GM10847 (cell line): ENCODE results near the gene HSPG2.

Source experiments
- POLR2A ChIP-seq: IDR thresholded peaks from 2 replicates; pipeline ENCODE4 v1.6.1; 2011; ENCODE audit not compliant: insufficient read length; ENCODE audit errors: extremely low read depth

Gene HSPG2

DNA sequence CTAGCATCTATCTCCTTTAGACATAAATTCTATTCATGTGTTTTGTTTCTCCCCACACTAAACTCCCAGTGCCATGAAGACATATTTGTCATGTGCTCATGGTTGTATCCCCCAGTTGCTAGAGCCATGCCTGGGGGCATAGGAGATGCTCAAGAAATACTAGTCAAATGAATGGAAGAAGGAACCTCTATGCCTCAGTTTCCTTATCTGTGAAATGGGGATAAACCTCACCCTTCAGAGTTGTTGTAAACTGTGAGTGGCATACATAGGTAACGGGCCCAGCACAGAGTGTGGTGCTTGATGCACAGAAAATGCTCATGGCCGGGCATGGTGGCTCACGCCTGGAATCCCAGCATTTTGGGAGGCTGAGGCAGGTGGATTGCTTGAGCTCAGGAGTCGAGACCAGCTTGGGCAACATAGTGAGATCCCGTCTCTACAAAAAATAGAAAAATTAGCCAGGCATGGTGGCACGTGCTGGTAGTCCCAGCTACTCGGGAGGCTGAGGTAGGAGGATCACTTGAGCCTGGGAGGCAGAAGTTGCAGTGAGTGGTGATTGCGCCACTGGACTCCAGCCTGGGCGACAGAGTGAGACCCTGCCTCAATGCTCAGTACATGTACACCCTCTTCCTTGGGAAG is 116.4 kb downstream of the HSPG2 start:
- no peak for TF ChIP-seq POLR2A

DNA sequence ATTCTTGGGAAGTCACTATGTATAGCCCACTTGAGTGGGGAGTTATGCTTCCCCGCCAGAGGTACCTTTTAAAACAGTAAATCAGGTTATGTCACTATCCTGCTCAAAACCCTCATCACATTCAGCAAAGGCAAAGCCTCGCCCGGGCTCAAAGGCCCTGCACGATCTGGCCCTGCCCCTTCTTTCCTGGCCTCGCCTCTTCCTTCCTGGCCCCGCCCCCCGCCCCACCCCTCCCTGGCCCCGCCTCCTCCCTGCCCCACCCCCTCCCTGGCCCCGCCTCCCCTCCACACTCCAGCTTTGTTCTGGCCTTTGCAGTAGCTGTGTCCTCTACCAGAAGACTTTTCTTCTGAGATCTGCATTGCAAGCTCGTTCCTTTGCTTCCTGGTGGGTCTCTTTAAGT is 118.5 kb downstream of the HSPG2 start:
- TF ChIP-seq POLR2A = no peak

DNA sequence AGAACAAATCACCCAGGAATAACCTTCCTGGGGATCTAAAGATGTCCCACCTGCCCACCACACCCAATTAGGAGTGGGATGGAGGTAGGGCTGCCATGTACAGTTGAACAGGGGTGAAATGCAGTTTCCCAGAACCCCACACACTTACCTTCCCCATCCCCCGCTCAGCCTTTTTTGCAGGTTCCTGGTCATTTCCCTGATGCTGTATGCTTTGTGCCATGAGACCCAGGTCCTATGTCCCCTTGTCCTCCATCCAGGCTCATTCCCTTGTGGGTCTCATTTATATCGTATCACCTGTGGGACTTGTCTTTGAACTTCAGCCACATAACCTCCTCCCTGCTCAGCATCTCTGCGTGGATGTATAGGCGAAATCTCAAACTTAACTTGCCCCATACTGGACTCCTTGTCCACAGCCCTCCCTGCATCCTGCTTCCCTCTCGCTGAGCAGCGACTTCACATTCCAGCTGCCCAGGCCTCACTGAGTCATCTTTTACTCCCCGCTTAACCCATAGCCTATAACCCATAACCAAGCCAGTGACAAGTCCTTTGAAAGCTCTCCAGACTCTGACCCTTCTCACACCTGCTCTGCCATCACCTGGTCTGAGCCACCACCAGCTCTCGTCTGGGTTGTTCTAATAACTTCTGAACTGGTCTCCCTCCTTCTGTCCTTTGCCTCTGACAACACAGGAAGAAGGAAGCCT is 120.4 kb downstream of the HSPG2 start:
- TF ChIP-seq POLR2A = no peak

DNA sequence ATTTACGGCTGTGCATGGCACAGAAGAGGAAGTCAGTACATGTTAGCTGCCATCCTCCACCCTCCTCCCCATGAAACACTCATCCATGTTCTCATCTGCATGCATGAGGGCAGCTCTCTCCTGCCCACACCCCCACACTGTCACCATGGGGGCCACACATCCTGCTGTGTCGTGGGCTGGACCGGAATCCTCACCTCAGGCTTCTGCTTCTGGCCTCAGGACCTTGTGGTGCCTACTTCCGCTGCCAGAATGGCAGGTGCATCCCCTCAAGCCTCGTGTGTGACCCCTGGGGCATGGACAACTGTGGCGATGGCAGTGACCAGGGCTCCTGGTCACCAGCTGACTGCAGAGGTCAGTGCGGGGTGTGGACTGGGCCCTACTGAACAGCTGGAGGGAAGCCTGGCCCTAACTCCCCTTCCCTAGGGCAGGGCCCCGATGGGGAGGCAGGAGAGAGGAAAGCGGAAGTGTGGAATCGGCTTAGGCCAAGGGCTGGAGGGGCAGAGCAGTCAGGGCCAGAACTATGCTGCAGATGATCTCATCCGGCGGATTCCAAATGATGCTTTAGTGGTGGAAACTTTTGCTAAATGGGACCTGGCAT is 121.3 kb downstream of the HSPG2 start:
- TF ChIP-seq POLR2A = no peak

DNA sequence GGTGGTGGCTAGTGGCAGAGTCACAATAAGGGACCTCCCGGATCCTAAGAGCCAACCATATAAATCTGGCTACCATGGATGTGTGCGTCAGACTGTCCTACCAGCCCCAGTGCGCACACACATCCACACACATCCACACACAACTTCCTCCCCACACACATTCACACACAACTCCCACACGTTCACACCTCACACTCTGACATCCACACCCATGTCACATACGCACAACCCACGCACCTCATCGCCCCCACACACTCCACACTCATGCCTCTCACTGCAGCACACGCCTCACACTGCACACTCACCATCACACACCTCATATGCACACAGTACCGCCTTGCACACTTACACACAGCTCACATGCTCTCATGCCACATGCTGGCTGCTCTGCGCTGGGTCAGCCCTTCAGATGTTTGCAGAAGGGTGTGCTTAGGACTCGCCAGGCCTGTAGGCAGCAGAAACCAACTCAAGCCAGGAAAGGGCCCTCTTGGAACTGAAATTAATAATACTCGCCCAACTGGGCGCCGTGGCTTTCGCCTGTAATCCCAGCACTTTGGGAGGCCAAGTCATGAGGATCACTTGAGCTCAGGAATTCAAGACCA is 122.0 kb downstream of the HSPG2 start:
- TF ChIP-seq POLR2A = no peak

DNA sequence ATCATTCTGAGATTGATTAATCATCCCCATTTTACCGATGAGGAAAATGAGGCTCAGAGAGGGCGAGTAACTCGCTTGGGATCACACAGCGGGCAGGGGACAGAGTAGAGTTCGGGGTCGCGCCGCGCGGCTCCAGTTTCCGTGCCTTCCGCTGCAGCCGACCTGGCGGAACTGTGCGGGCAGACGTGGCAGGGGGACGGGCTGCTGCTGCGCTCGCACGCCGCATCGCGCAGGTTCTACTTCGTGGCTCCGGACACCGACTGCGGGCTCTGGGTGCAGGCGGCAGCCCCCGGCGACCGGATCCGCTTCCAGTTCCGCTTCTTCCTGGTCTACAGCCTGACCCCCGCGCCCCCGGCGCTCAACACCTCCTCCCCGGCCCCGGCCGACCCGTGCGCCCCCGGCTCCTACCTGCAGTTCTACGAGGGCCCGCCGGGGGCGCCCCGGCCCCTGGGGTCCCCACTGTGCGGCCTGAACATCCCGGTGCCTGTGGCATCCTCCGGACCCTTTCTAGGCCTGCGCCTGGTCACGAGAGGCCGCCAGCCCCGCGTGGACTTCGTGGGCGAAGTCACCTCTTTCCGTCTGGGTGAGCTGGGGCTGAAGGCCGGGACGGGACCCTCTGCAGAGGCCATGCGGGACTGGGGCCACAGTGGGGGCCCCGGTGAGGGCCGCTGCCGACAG is 122.7 kb downstream of the HSPG2 start:
- no peak for TF ChIP-seq POLR2A

DNA sequence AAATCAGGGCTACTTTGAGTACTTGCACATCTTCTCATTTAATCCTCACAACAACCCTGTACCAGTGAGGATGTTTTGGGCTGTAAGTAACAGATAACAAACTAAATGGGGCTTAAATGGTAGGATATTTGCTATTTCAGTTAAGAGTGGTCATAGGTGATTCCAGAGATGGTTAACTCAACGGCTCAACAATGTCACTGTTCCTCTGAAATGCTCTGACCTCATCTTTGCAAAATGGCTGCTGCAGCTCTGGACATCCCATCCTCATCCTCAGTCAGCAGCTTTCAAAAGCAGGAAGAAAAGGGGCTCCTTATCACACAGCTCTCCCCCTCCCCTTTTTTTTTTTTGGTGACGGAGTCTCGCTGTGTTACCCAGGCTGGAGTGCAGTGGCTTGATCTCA is 123.6 kb downstream of the HSPG2 start:
- TF ChIP-seq POLR2A = no peak

DNA sequence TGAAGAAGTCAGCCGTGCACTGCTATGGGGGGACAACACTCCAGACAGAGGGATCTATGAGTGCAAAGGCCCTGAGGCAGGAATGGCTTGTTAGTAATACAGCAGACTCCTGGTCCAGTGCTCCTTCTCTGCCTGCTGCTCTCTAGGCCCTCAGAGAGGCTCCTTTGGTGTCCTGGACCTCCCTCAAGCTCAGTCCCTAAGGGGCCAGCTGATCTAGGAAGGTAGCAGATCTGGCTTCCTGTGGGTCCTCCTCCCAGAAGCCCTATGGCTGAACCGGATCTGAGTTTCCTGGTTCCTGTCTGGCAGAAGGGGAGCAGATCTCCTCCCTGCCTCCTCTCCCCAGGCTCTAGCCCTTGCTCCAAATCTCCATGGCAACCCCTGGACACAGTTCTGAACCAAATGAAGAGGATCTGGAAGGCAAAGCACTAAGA is 125.2 kb downstream of the HSPG2 start, which contains the start of gene LDLRAD2:
TSS of gene LDLRAD2 (plus strand) at position 391 of the 431 bp plus-strand sequence. CDS start 187 bp downstream, outside the sequence.
- no peak for TF ChIP-seq POLR2A

DNA sequence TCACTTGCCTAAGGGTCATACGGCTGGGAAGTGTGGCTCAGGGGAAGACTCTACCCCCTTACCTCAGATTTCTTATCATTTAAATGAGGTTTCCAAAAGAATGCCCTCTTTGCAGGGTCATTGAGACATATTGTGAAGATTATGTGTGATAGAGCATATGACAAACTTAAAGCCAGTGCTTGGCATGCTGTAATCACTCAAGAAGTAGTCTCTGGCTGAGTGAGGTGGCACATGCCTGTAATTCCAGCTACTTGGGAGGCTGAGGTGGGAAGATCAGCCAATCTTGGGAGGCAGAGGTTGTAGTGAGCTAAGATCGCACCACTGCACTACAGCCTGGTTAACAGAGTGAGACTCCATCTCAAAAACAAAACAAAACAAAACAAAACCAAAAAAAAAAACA is 132.6 kb downstream of the HSPG2 start:
- no peak for TF ChIP-seq POLR2A

DNA sequence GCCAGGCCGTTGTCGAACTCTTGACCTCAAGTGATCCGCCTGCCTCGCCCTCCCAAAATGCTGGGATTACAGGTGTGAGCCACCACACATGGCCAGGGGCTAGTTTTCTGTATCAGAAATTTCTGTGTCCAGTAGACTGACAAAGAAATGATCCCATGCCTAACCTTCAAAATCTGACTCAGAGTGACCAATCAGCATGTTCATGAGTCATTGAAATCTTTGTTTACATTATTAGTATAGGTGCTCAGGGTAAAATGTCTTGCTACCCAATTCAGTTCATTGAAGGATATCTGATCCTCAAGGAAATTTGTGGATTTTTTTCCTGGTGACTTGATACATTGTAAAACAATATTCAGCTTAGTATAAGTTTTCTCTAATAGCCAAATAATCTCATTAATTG is 136.0 kb downstream of the HSPG2 start:
- TF ChIP-seq POLR2A = no peak

DNA sequence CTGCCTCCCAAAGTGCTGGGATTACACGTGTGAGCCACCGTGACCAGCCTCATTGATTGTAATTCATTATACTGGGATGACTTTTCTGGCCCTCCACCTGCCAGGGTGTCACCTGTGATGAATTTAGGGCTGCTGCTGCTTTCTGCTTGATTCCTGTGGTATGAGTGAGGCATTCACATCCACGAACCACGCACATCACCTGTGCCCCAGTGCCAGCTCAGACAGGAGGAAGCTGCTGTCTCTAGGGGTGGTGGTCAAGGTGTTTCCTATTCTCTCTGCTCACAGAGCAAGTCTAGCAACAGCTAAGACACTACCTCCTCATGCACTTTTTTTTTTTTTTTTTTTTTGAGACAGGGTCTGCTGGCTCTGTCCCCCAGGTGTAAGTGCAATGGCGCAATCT is 137.4 kb downstream of the HSPG2 start:
- no peak for TF ChIP-seq POLR2A

DNA sequence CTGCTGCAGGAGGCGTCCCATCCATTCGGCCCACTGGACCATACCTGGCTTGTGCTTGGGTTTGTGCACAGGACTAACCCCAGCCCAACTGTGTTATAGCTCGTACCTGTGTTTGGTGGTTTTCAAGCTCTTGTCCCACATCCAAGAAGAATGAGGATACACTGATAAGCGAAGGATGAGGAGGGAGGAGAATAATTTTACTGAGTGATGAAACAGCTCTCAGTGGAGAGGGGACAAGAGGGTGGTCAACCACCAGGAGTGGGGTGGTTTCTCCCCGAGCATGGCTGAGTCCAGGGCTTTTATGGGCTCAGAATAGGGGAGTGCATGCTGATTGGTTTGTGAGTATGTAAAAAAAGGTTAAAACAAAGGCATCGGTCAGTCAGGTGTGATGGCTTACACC is 142.0 kb downstream of the HSPG2 start:
- no peak for TF ChIP-seq POLR2A

DNA sequence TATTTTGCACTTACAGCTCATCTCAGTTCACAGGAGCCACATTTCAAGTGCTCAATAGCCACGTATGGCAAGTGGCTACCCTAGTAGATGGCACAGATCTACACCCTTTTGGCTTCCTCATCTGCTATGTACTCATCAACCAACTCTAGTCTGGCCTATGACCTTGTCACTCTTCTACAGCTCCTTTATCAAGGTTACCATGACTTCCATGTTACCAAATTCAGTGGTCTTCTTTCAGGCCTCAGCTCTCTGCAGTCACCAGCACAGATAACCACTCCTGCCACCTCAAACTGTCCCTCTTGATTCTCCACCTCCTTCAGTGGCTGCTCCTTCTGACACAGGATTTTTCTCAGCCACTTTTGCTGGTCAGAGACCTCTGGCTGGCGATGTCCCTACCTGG is 142.5 kb downstream of the HSPG2 start:
- TF ChIP-seq POLR2A = no peak

DNA sequence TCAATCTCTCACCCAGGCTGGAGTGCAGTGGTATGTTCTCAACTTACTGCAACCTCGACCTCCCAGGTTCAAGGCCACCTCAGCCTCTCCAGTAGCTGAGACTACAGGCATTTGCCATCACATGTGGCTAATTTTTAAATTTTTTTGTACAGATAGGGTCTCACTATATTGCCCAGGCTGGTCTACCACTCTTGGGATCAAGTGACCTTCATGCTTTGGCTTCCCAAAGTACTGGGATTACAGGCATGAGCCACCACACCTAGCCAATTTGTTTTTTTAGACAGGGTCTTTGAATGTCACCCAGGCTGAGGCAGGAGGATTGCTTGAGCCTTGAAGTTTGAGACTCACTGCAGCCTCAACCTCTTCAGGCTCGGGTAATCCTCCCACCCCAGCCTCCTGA is 144.0 kb downstream of the HSPG2 start:
- TF ChIP-seq POLR2A = no peak

DNA sequence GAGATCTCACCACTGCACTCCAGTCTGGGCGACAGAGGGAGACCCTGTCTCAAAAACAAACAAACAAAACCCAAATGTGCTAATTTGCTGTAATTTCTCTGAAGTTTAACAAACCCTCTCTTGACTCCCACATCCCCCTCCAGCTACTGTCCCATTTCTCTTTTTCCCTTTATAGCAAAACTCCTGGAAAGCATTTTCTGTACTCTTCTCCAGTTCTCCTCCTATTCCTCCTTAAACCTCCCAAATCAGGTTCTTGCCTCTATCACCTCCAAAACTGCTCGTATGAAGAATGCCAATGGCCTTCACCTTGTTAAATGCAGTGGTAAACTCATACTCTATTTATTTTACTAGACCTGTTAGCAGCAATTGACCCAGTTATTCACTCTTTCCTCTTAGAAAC is 150.5 kb downstream of the HSPG2 start:
- TF ChIP-seq POLR2A = no peak
